GM21381 (cell line): ENCODE data around the gene MOV10L1.

Experiments
- ATAC-seq: cut with Tn5 transposase; IDR thresholded peaks from one replicate; pipeline ENCODE4 v1.9.1; 2021; ENCODE audit warnings: mild to moderate bottlenecking, moderate library complexity; ENCODE audit not compliant: unreplicated experiment

Gene MOV10L1

DNA sequence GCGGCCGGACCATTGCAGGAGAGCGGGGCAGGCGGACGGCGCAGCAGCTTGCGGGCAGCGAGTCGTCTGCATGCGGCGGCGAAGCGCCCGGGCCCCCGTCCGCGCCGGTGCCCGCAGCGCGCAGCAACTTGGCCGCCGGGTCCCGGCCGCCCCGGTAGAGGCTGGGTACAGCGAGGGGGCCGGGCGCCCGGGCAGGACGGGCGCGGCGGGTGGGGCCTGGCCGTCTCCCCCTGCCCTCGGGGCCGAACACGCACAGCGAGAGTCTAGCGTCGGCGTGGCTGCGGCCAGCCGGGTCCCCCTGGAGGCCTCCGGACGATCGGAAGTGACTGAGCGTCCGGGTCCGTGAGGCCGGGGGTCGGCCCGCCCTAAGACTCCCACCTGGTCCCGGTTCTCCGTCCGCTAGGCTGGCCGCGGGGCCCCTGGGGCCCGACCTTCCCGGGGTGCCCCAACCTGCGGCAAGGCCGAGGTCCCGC is 95.1 kb downstream of the MOV10L1 start:
- no peak for ATAC-seq

DNA sequence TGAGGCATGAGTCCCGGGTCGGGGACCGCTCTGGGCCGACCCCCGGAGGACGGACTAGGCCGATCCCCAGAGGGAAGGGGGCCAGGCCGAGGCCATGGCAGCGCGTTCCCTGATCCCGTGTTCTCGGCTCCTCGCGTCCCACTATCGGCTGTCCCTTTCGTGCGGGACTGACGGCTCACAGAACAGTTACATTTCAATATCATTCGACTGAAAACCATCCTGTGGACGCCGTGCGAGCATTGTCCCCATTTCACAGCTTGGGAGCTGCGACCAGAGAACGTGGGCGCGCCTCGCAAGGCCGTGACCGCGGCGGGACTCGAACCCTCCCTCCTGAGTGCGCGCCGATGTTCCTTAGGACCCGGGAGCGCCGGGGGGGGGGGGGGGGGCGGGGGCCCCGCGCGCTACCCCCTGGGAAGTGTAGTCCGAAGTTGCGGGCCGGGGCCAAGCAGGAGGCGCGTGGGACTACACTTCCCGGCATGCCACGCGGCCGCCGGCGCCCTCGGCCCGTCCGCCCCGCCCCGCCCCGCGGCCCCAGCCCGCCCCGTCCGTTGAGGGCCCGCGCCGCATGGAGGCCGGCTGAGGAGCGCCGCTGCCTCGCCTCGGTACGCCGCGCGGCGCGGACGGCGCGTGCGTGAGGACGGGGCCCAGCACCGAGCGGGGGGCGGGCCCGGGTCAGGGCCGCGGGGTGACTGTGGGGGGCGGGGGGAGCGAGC is 95.7 kb downstream of the MOV10L1 start, which contains the start of gene TRABD:
TSS of gene TRABD (plus strand) at position 539 of the 713 bp plus-strand sequence. CDS start 7,148 bp downstream, outside the sequence.
- peak; percentile 44 for ATAC-seq

- ATAC-seq = no peak
Observed at GRCh38 chr22:50186181-50186714, 96.4 kb downstream of the MOV10L1 start.

DNA sequence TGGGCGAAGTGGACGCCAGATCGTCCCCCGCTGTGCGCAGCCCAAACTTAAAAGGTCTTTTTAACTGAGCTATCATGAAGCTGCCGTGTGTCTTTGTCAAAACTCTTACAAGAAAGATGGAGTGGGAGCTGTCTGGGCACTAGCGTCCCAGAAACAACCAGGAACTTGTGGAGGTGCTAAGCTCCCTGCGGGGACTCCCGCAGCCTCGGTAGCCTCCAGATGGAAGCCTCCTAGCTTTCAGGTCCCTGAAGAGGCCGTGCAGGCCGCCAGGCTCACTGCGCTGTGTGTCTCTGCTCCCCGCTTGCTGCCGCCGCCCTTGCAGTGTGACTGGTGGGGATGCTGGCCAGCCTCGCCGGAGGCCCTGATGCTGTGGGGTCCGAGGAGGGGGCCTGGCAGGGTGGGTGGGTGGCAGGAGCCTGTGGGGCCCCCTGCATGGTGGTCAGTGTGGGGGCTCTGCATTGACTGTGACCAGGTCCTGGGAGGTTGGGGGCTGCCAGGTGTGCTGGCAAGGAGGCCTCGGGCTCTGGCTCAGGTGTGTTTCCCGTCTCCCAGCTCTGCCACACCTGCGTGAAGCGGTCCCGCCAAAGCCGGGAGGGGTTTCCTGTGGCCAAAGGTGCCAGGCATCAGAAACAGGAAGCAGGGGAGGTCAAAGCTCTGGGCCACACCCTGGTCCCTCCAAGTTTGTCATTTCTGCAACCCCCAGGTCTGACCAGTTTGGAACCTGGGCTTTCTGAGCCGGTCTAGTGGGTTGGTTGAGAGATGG is 97.1 kb downstream of the MOV10L1 start:
- no peak for ATAC-seq

- no peak for ATAC-seq
Observed at GRCh38 chr22:50188356-50188755, 98.5 kb downstream of the MOV10L1 start.

DNA sequence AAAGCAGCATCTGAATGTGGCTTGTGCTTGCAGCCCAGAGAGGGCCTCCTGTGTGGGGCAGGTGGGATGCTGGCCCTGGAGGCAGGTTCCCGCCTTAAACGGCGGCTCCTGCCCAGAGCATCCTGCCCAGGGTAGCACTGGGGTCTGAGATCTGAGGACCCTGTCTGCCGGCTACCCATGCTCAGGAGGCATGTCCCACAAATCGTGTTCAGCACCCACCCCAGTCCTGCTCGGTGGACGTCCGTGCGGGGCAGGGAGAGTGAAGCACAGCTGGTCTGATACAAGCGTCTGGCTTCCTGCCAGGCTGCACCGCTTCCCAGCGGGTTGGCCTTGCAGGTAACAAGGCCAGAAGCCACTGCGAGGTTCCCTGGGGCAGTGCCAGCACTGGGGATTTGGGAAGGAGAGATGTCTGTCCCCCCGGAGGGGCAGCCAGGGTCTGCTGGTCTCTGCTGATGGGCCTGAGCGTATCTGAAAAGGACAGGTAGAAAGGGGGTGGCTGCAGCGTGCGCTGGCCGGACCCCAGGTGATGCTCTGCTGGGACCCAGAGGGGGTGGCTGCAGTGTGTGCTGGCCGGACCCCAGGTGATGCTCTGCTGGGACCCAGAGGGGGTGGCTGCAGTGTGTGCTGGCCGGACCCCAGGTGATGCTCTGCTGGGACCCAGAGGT is 99.5 kb downstream of the MOV10L1 start:
- ATAC-seq = no peak

DNA sequence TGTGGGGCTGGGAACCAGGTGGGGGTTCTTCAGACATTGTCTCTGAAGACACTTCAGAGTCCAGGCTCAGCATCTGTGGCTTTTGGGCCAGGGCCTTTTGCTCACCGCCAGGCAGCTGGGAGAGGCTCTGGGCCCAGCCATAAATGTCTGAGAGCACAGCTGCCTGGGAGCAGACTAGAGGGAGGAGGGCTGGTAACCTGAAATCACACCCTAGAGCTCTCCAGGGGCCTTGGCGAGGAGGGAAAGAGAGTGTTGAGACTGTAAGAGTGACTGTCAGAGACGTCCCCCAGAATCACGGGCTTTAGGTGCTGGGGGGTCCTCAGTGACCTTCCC is 100.0 kb downstream of the MOV10L1 start:
- no peak for ATAC-seq

DNA sequence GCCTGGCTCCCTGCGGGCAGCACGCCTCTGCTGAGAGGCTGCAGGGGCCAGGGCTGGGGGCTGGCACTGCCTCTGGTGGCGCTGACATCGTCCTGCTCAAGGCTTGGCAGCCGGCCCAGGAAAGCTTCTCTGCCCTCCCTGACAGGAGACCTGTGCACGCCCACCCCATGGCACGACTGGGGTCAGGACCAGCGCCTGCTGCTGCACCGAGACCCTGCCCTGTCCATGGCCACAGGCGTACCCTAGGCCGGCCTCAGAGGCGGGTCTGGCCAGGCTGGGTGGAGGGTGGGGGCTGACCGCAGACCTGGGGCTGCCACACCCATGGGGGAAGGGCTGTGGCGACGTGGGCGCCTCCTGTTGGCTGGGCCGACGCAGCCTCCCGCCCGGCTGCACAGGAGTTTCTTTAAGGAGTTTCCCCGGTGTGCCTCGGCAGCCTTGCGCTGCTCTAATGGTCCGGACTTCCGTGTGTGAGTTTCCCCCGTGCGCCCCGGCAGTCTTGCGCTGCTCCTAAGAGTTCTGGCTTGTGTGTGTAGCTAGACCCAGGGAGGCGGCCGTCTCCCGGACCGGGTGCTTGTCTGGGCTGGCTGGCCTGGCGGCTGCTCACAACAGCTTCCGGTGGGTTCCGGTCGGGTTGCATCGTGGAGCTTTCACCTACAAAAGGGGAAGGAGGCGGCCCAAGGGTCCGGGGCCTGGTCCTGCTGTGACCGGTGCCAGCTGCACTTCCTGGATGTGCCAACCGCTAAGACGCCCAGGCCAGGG is 100.6 kb downstream of the MOV10L1 start:
- peak; percentile 37 for ATAC-seq

- ATAC-seq = no peak
Observed at GRCh38 chr22:50190941-50191741, 101.3 kb downstream of the MOV10L1 start.

DNA sequence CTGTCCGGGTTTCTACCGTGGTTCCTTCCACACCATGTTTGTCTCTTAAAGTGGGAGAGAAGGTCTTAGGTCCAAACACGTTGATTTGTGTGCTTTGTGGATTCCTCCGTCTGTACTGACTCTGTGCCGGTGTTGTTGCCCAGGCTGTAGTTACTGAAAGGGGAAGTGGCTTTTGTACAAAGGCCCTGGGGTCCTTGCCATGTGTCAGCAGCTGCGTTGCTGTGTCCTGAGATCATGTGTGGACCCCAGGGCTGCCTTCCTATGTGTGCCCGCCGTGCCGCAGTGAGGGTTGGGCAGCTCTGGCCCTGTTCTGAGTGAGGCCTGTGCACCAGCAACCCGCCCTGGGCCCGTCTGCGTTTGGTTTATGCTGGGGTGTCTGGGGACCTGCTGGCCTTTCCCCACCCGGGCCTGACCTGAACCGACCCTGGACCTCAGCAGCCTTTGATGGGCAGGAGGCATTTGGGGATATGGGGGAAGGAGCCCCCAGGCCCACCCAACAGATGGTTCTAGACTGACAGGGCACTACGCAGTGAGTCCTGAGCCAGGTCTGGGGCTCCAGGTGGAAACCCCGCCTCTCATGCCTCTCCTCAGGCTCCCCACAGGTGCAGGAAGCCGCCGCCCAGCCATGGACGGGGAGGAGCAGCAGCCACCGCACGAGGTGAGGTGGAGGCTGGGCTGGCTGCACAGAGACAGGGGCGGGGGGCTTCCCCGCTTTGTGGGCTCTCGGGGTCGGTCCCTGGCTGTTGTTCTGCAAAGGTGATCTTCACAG is 102.8 kb downstream of the MOV10L1 start:
- no peak for ATAC-seq

- no peak for ATAC-seq
Observed at GRCh38 chr22:50193621-50194020, 103.8 kb downstream of the MOV10L1 start.

- no peak for ATAC-seq
Observed at GRCh38 chr22:50194037-50194805, 104.4 kb downstream of the MOV10L1 start.

DNA sequence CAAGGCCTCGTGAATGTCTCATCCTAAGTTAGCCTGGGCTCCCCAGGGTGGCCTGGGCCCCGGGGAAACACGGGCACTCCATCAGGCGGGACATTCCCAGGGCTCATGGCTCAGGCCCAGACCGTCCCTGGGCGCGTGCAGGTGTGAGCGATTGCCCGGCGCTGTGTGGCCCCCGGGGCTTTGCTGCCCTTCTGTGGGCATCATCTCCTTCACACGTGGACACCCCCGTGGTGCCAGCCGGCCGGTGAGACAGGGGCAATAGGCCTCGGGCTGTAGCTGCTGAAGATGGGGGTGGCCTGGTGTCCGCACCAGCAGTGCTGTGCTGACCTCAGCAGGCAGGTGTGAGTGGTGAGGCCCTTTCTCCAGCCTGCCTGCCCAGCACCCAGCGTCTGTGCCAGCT is 106.5 kb downstream of the MOV10L1 start:
- ATAC-seq = no peak

DNA sequence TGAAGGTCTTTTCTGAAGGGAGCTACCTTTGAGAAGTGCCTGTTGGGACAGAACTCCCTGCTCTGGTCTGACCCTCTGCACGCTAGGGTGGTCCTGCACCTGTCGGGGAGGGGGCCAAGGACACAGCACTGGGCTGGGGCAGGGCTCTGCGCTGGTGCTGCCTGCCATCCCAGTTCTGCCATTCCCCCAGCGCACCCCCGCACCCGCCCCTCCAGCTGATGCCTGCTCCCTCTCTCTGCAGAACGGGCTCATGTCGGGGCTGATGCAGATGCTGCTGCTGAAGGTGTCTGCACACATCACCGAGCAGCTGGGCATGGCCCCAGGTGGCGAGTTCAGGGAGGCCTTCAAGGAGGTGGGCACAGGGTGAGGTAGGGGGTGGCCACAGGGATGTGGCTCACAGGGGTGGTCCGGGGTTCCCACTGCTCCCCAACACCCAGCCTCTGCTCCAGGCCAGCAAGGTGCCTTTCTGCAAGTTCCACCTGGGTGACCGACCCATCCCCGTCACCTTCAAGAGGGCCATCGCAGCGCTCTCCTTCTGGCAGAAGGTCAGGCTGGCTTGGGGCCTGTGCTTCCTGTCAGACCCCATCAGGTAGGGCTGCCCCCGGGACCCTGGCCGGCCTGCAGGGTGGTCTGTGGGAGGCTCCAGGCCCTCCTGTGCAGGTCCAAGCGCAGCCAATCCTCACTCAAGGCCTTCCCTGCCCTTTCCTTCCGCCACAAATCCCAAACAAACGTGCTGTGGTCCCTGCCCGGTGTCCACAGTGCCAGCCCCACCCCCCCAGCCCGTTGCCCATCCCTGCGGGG is 107.4 kb downstream of the MOV10L1 start:
- no peak for ATAC-seq

DNA sequence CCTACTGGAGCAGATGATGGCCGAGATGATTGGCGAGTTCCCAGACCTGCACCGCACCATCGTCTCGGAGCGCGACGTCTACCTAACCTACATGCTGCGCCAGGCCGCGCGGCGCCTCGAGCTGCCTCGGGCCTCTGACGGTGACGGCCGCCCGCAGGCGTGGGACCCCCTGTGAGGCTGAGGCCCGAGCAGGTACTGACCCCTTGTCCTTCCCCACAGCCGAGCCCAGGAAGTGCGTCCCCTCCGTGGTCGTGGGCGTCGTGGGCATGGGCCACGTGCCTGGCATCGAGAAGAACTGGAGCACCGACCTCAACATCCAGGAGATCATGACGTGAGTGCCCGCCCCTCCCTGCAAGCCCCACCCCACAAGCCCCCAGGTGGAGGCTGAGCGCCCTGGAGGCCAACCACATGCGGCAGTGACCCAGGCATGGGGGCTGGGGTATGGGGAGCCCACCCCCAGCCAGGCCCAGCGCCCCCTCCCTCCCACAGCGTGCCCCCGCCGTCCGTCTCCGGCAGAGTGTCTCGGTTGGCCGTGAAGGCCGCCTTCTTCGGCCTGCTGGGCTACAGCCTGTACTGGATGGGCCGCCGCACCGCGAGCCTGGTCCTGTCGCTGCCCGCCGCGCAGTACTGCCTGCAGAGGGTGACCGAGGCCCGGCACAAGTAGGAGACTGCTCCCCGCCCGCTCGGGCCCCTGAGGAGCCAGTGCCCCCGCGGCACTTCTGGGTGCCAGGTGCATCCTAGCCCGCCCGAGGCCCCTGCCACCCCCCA is 108.2 kb downstream of the MOV10L1 start:
- ATAC-seq = no peak

- ATAC-seq = no peak
Observed at GRCh38 chr22:50198624-50199017, 108.8 kb downstream of the MOV10L1 start.

- no peak for ATAC-seq
Observed at GRCh38 chr22:50199251-50199721, 109.5 kb downstream of the MOV10L1 start.
